HEK293T (cell line): Measurements from ENCODE around the gene MYRF.

Source experiments
- BHLHE40 ChIP-seq: fragments of 450-650 bp; IDR thresholded peaks from 2 replicates; pipeline ENCODE4 v1.6.1; 2016; ENCODE audit warnings: mild to moderate bottlenecking, moderate library complexity, borderline replicate concordance
- ELF4 ChIP-seq: fragments of 450-650 bp; IDR thresholded peaks from 2 replicates; pipeline ENCODE4 v1.6.1; 2017; ENCODE audit warnings: antibody characterized with exemption
- FOXA1 ChIP-seq: fragments of 450-650 bp; IDR thresholded peaks from 2 replicates; pipeline ENCODE4 v1.6.1; 2016; ENCODE audit warnings: mild to moderate bottlenecking
- FOXM1 ChIP-seq: fragments of 450-650 bp; IDR thresholded peaks from 2 replicates; pipeline ENCODE4 v1.6.1; 2017; ENCODE audit warnings: mild to moderate bottlenecking, borderline replicate concordance
- PKNOX1 ChIP-seq: fragments of 450-650 bp; IDR thresholded peaks from 2 replicates; pipeline ENCODE4 v1.6.1; 2016
- TARDBP ChIP-seq: fragments of 450-650 bp; IDR thresholded peaks from 2 replicates; pipeline ENCODE4 v1.6.1; 2016

- TF ChIP-seq PKNOX1 (no peak), FOXA1 (no peak), ELF4 (no peak), BHLHE40 (no peak), FOXM1 (no peak), TARDBP (no peak)
Observed at GRCh38 chr11:61709110-61709509, 43.3 kb upstream of the MYRF start.
